NCI-H146 (cell line): ENCODE data around the gene KRTAP20-3.

Experiments used
- DNase-seq: peaks from one replicate; lab custom pipeline; 2025; lab: John Stamatoyannopoulos, UW

KRTAP20-3 gene

DNA sequence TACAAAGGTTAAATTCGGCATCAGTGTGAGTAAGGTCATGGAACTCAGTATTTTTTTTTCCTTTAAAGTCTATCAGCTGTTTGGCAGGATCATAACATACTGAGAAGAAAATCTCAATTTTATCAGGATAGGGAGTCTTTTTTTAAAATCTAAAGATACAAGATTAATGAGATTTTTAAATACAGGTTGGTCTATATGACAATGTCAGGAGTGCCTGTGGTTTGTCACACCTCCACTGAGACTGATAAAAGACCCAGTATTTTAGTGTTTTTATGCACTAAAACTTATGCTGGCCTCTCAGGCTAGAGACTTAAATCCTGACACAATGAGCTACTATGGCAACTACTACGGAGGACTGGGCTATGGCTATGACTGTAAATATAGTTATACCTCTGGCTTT is at the start of gene KRTAP20-3:
Gene KRTAP20-3 (plus strand): TSS at position 301 of the 400 bp plus-strand sequence.
- DNase-seq, result no peak

- no peak for DNase-seq
Measured at GRCh38 chr21:30598802-30599201, 43.9 kb upstream of the KRTAP20-3 start, which contains the start of gene KRTAP6-2. Gene KRTAP6-2 (minus strand): TSS chr21:30598902. CDS start chr21:30598874, 28 bp downstream.

DNA sequence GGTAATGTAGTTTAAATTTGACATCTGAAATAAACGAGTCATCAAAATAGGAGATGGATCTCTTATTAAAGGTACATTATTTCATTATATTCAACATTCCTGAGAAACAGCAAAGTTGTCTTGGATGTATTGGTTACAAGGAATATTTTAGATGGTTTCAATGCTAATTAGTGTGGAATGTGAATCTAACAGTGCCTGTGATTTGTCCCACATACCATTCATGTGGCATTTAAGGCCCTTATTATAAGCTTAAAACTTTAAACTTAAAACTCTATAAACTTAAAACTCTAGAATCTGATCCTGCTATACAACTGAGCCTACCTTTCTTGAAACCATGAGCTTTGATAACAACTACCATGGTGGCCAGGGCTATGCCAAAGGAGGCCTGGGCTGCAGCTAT is 41.9 kb upstream of the KRTAP20-3 start, which contains the start of gene KRTAP22-1:
Gene KRTAP22-1 (plus strand): TSS at position 301 of the 400 bp plus-strand sequence.
- DNase-seq, result no peak

- no peak for DNase-seq
Measured at GRCh38 chr21:30605968-30606367, 36.7 kb upstream of the KRTAP20-3 start.

DNA sequence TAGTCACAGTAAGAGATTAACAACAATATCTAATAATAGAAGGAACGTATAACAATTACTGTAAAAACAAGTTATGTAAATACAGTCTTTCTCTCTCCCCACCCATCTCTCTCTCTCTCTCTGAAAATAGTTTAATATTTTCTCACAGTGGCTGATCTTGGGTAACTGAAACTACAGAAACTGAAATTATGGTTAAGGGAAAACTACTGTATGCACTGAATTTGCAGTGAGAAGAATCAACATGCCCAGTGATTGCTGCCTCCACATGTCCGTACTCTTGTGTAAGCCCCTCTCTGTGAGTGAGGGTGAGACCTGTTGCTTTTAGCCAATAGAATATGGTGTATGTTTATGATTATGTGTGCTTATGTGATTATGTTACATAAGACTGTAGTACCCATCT is 30.5 kb upstream of the KRTAP20-3 start:
- DNase-seq, result no peak

GRCh38 chr21:30613836-30614235 is 28.8 kb upstream of the KRTAP20-3 start, which contains the start of gene KRTAP6-1:
Gene KRTAP6-1 (minus strand): TSS chr21:30613930. CDS start chr21:30613904, 26 bp downstream.
- no peak for DNase-seq

DNA sequence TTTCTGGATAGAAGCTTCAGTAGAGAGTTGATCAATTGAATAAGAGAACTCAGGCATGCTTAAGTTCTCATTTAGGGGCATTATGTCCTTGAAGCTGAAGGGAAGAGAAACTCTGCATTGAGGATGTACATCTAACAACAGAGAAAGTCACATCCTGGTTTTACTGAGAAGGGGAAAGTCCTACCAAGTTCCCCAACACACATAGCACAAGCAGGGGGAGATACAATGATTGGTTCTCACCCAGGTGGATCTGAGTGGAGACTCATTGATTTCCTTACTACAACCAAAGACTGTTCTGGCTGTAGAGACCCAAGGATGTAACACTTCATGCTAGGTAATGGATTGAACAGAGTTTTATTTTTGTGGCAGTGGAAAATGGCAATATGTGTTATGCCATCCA is 27.5 kb upstream of the KRTAP20-3 start:
- no peak for DNase-seq

DNA sequence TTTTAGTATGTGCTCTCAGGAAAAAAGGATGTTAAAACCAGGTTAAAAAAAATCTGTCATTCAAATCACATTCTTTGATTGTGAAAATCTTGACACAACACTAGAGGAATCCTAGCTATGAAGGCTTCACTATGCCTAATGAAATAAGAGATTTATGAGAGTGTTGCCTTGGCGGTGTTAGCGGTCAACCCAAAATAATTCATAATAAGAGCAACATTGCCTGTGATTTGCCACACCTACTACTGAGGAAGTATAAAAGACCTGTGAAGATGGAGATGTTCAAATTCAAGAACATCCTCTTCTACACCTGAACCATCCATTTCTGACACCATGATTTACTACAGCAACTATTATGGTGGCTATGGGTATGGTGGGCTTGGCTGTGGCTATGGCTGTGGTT is 26.5 kb upstream of the KRTAP20-3 start, which contains the start of gene KRTAP20-1:
Gene KRTAP20-1 (plus strand): TSS at position 301 of the 400 bp plus-strand sequence. CDS start 30 bp downstream, at position 331.
- DNase-seq, result no peak

GRCh38 chr21:30620080-30620479 is 22.6 kb upstream of the KRTAP20-3 start:
- no peak for DNase-seq

GRCh38 chr21:30620522-30620921 is 22.1 kb upstream of the KRTAP20-3 start, which contains the start of gene KRTAP20-4:
Gene KRTAP20-4 (plus strand): TSS chr21:30620627.
- DNase-seq, result peak; percentile 6

GRCh38 chr21:30623362-30623761 is 19.3 kb upstream of the KRTAP20-3 start:
- no peak for DNase-seq

- no peak for DNase-seq
Measured at GRCh38 chr21:30625449-30626165, 17.1 kb upstream of the KRTAP20-3 start.

DNA sequence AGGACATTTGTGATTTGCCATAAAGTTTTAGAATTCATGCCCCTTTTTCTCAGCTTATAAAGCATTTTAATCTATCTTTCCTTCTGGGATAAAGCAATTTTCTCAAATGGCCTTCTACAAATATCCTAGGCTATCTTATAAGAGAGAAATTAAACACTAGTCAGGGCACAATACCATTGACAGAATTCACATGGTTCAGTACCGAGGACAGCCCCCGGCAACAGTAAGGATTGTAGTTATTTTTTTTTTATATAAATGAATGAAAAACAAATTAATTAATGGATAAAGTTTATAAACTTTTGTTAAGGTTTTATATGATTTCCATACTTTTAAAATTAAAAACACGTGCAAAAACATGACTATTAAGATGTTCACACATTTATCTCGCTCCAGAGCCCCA is 14.6 kb upstream of the KRTAP20-3 start:
- DNase-seq, result no peak

DNA sequence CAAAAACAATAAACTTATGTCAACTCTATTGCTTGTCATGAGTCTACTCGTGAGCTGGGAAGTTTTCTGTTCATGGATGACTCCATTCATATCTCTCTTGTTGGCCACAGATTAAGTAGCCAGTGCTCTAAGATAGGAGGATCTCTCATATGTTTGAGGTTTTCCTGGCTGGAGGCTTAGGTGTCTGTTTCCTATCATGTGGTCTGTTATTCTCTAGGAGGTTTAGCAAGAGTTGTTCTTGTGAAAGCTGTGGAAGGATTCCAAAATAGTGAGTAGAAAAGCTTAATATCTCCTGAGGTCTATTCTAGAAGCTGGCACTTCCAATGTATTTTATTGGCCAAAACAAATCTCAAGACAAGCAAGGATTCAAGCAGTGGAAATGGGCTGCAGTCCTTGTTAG is 13.5 kb upstream of the KRTAP20-3 start:
- no peak for DNase-seq

- no peak for DNase-seq
Measured at GRCh38 chr21:30634906-30635305, 7.8 kb upstream of the KRTAP20-3 start, which contains the start of gene KRTAP20-2. Gene KRTAP20-2 (plus strand): TSS chr21:30635206. CDS start chr21:30635264, 58 bp downstream.

DNA sequence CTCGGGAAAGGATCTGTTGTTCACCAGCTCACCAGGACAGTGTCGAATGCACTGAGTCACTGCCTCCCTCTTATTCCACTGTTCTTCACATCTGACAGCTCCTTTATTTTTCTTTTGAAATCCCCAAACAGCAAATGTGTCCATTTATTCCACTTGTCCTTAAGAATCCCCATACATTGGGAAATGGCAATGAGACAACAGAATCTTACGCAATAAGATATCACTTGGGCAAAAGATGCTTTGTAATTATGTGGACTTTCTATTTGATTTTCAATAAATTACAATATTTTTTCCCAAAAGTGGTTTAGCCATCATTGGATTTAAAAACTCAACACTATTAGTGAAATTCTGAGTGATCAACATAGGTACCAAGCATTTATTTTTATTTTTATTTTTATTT is 4.0 kb upstream of the KRTAP20-3 start:
- no peak for DNase-seq

DNA sequence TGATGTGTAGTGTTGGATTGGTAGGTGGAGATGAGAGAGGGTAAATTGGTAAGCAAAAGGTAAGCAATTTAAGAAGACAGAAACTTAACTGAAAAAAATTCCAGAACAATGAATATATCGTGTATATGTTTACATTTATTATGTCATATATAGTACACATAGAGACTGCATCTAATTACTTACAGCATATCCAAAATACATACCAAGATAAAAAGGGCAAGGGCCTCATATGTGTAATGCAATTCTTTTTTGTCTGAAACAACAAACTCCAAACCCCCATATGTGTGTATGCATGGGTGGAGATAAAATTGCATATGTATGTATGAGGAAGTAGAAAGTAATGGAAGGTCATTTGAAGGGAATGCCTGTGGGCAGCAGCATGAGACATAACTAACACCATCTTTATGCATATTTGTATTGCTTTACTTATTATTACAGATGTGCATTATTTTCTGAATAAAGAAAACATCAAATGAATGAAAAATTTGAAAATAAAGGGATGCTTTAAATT is 4.3 kb downstream of the KRTAP20-3 start:
- DNase-seq, result no peak

GRCh38 chr21:30652891-30653290 is 10.2 kb downstream of the KRTAP20-3 start:
- no peak for DNase-seq

- no peak for DNase-seq
Measured at GRCh38 chr21:30668776-30669175, 26.1 kb downstream of the KRTAP20-3 start.

GRCh38 chr21:30672985-30673650 is 30.5 kb downstream of the KRTAP20-3 start:
- DNase-seq, result no peak

DNA sequence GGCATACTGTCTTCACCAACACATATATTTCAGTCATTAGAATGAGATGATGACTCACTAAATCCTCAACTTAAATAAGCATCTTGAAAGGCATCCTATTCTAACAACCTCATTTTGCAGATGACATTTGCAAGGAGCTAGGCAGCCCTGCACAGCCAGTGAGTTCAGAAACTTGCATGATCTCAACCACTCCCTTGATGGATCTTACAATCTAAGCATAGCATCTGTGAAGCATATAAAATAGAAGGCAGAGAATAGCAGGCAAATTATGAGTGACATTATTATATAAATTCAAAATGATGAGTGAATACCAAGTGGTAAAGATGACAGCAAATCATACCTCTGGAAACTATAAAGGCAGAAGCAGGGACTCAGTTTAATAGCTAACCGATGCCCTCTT is 31.6 kb downstream of the KRTAP20-3 start:
- DNase-seq, result no peak

GRCh38 chr21:30676737-30677136 is 34.1 kb downstream of the KRTAP20-3 start:
- DNase-seq, result no peak

DNA sequence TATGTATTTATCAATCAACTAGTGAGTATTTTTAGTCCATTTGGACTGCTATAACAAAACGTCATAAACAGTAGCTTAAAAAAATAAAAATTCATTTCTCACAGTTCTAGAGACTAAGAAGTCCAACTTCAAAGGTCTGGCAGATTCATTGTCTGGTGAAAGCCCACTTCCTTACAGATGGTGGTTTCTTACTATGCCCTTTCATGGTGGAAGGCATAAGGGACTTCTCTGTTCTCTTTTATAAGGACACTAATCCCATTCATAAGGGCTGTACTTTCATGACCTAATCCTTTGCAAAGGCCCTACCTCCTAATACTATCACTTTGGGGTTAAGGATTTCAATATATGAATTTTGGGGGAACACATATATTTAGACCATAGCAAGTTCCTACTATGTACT is 37.9 kb downstream of the KRTAP20-3 start:
- no peak for DNase-seq
